OCI-LY7 (cell line): ENCODE results near the gene SPATA3. TPM values are rescaled to one million over a fixed set of nuclear protein-coding genes. Genes with fewer than 3 reads are reported as not detected.
"Not testable (repeated sequence)": the region's sequence is repeated elsewhere in the genome, so short reads cannot be mapped to it uniquely, and the experiment has no call there.

Source experiments
- BruUV-seq: library from RNA; stranded (reverse); fragments of 400-500 nt; replicated peaks from 2 replicates; lab custom pipeline; 2021; lab: Mats Ljungman, UMichigan
- CTCF ChIA-PET: fragments of 300-600 bp; sonication (Branson Sonifier 250); formaldehyde crosslinking; loops from one replicate; lab custom pipeline; 2022; ENCODE audit warnings: antibody characterized with exemption; ENCODE audit not compliant: unreplicated experiment; lab: Charles Lee
- POLR2A ChIA-PET: fragments of 300-600 bp; sonication (Branson Sonifier 250); formaldehyde crosslinking; loops from one replicate; lab custom pipeline; 2022; ENCODE audit warnings: antibody characterized with exemption; lab: Charles Lee
- DNase-seq: peaks from one replicate; pipeline ENCODE4 v3.0.0-alpha.2; 2015; ENCODE audit warnings: low spot score
- H2AFZ ChIP-seq: fragments of 200-600 bp; sonication (generic), shearing (Covaris generic); 2 replicates; pipeline ENCODE4 v1.6.1; 2014; ENCODE audit warnings: mild to moderate bottlenecking, antibody characterized with exemption, low read length, moderate library complexity
- H3K27ac ChIP-seq: fragments of 200-600 bp; sonication (generic); 2 replicates; pipeline ENCODE4 v1.5.1; 2014; ENCODE audit warnings: mixed run types, low read depth, mild to moderate bottlenecking, moderate library complexity, low read length, inconsistent platforms; ENCODE audit not compliant: poor library complexity, severe bottlenecking
- H3K36me3 ChIP-seq: fragments of 200-600 bp; sonication (generic); 2 replicates; pipeline ENCODE4 v1.6.1; 2014; ENCODE audit warnings: mild to moderate bottlenecking, antibody characterized with exemption, low read length, moderate library complexity, mixed read lengths; ENCODE audit not compliant: insufficient read depth
- H3K4me1 ChIP-seq: fragments of 200-600 bp; sonication (generic); 2 replicates; pipeline ENCODE4 v1.5.1; 2014; ENCODE audit warnings: mild to moderate bottlenecking, low read length; ENCODE audit not compliant: insufficient read depth, poor library complexity, severe bottlenecking
- H3K4me2 ChIP-seq: fragments of 200-600 bp; sonication (generic); 2 replicates; pipeline ENCODE4 v1.6.1; 2014; ENCODE audit warnings: mild to moderate bottlenecking, low read length
- H3K4me3 ChIP-seq: fragments of 200-600 bp; sonication (generic); 2 replicates; pipeline ENCODE4 v1.5.1; 2014; ENCODE audit warnings: mild to moderate bottlenecking, low read depth, low read length; ENCODE audit not compliant: poor library complexity, severe bottlenecking
- H3K79me2 ChIP-seq: fragments of 200-600 bp; sonication (generic); 2 replicates; pipeline ENCODE4 v1.6.1; 2016; ENCODE audit warnings: low read depth, mild to moderate bottlenecking, low read length, moderate library complexity, mixed read lengths; ENCODE audit not compliant: insufficient read depth
- H3K9me2 ChIP-seq: fragments of 200-600 bp; sonication (generic); 2 replicates; pipeline ENCODE4 v1.6.1; 2016; ENCODE audit warnings: mild to moderate bottlenecking, low read length, mixed read lengths; ENCODE audit not compliant: insufficient read depth
- H3K9me3 ChIP-seq: fragments of 200-600 bp; sonication (generic); 2 replicates; pipeline ENCODE4 v1.6.1; 2014; ENCODE audit warnings: mild to moderate bottlenecking, mixed run types, low read length, mixed read lengths
- H4K20me1 ChIP-seq: fragments of 200-600 bp; sonication (generic); 2 replicates; pipeline ENCODE4 v1.6.1; 2014; ENCODE audit warnings: mild to moderate bottlenecking, antibody characterized with exemption, low read length, moderate library complexity, mixed read lengths; ENCODE audit not compliant: insufficient read depth
- EZH2phosphoT487 ChIP-seq: fragments of 200-600 bp; sonication (generic); IDR thresholded peaks from 2 replicates; pipeline ENCODE4 v1.6.1; 2018; ENCODE audit warnings: low read depth, borderline replicate concordance, mild to moderate bottlenecking, mixed run types, antibody characterized with exemption, low read length, moderate library complexity, mixed read lengths
- intact Hi-C: fragments of 100-400 bp; cut with micrococcal nuclease; formaldehyde crosslinking; loops from one replicate; pipeline ENCODE4 v1.10.0; 2022; ENCODE audit not compliant: unreplicated experiment
- total RNA-seq, 2 experiments: library from RNA; depleted of rRNA in 1 of 2; stranded (reverse); fragments of >200 nt in 1 of 2; shearing (Covaris generic) in 1 of 2; gene quantifications; 2 replicates each; pipeline ENCODE4 v1.2.3, GENCODE V29; 2014 to 2022
- TF ChIP-seq, protein P1 (sequence below): fragments of 200-600 bp; sonication (generic); conservative IDR thresholded peaks from 2 replicates; pipeline ENCODE4 v1.5.1; 2014; ENCODE audit warnings: mild to moderate bottlenecking, antibody characterized with exemption, low read length, moderate library complexity, mixed read lengths

Gene SPATA3
- total RNA-seq, 2 experiments from 2014 or later = not detected

DNA sequence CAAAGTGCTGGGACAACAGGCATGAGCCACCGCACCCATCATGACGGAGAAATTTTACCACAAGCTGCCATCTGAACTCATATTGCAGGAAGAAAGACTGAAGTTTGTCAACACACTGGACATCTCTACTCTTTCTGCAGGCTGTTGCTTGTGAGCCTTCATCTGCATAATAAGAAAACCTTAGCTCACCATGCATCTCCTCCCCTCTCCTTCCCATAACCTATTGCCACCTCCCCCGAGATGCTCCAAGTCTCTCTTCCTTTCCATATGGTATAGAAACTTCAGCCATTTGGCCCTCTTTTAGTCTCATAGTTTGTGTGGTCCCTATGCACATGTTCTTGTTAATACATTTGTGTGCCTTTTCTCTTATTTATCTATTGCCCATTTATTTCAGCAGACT is 22.3 kb downstream of the SPATA3 start:
- no TSS peak for BruUV-seq
- Histone ChIP-seq H3K4me2 (no peak overlapping the region), H3K79me2 (no peaks in the 10 kb centered on the region), H3K27ac (no peak overlapping the region), H2AFZ (no peak overlapping the region), H3K9me3 (no peaks in the 10 kb centered on the region), H3K4me3 (no peak overlapping the region), H3K4me1 (no peaks in the 10 kb centered on the region), H4K20me1 (no peaks in the 10 kb centered on the region), H3K36me3 (no peaks in the 10 kb centered on the region), H3K9me2 (no peaks in the 10 kb centered on the region)
- no peak for DNase-seq
- CTCF ChIA-PET = interaction anchor here (0.6 kb wide), 1 partner anchor 240 kb away, joined by 3 read pairs; no protein-coding TSS in a partner anchor
- TF ChIP-seq EZH2phosphoT487 = no peak
- TF ChIP-seq, protein P1, sequence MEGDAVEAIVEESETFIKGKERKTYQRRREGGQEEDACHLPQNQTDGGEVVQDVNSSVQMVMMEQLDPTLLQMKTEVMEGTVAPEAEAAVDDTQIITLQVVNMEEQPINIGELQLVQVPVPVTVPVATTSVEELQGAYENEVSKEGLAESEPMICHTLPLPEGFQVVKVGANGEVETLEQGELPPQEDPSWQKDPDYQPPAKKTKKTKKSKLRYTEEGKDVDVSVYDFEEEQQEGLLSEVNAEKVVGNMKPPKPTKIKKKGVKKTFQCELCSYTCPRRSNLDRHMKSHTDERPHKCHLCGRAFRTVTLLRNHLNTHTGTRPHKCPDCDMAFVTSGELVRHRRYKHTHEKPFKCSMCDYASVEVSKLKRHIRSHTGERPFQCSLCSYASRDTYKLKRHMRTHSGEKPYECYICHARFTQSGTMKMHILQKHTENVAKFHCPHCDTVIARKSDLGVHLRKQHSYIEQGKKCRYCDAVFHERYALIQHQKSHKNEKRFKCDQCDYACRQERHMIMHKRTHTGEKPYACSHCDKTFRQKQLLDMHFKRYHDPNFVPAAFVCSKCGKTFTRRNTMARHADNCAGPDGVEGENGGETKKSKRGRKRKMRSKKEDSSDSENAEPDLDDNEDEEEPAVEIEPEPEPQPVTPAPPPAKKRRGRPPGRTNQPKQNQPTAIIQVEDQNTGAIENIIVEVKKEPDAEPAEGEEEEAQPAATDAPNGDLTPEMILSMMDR = no peak
- intact Hi-C loops = no loop called here
- POLR2A ChIA-PET = interaction anchor here (0.6 to 0.7 kb wide), 2 partner anchors 304 to 1124 kb away, joined by 3 read pairs; no protein-coding TSS in a partner anchor

GRCh38 chr2:231025059-231025458 is 29.1 kb downstream of the SPATA3 start:
- H3K4me1 ChIP-seq, H4K20me1 ChIP-seq, H3K4me3 ChIP-seq, H3K9me3 ChIP-seq, H3K4me2 ChIP-seq, DNase-seq, BruUV-seq, intact Hi-C loops, H3K36me3 ChIP-seq, H3K9me2 ChIP-seq, H3K27ac ChIP-seq, POLR2A ChIA-PET, H2AFZ ChIP-seq, CTCF ChIA-PET, H3K79me2 ChIP-seq: not testable (repeated sequence)

DNA sequence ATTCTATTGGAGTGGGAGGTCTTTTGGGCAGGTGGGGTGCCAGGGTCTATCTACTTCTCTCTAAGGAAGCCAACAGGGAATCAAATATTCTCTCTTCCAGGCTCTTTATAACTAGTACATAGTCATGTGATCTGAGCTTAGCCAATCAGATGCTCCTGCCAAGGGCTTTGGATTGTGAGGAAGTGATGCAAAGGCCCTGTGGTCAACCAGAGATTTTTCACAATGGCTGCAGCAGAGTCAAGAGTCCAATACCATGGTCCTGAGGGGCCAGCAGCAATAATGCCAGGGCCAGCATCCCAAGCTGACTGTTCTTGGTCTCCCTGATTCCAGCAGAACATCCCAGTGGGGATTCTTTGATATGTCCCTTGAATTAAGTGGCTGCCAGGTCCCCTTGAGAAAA is 33.0 kb downstream of the SPATA3 start:
- Histone ChIP-seq H3K4me1 (peaks cover under 1% of the 10 kb centered on the region), H4K20me1 (no peaks in the 10 kb centered on the region), H3K9me3 (no peaks in the 10 kb centered on the region), H3K4me3 (no peak overlapping the region), H3K4me2 (no peak overlapping the region), H3K27ac (no peak overlapping the region), H3K79me2 (no peaks in the 10 kb centered on the region), H3K9me2 (no peaks in the 10 kb centered on the region), H3K36me3 (no peaks in the 10 kb centered on the region), H2AFZ (no peak overlapping the region)
- BruUV-seq = no TSS peak
- intact Hi-C loops = no loop called here
- POLR2A ChIA-PET = no interaction called here
- TF ChIP-seq, protein P1 = no peak
- no peak for TF ChIP-seq EZH2phosphoT487
- CTCF ChIA-PET = no interaction called here
- DNase-seq = no peak
